ENCODE results near the gene NDUFB6. TPM values are rescaled to one million over a fixed set of nuclear protein-coding genes. Genes with fewer than 3 reads are reported as not detected.

NDUFB6 gene
- total and polyA plus RNA-seq, 9 of the 15 experiments (the other 6 are each of a cell fraction or from before 2014, with no cell fraction given): 26.5 to 88.1 (median 64.0) TPM

DNA sequence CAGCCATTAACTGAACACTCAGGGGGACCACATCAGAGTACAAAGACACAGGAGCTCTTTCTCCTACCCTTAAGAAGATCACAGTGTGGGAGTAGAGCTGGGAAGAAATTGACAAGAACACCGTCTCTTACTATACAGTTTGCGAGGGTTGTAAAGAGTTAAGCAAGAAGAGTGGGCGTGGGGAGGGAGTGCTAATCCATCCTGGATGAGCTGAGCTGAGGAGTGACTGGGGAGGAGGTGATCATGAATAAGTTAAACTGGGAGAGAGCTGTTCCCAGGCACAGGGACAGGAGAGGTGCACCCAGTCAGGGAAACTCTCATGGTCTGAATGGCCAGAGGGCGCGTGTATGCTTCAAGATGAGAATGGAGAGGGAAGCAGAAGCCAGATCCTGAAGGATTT, 45.3 kb upstream of the NDUFB6 start (continued):
- TF ChIP-seq ZBTB11 (CRISPR knock-in tag; IDR thresholded peaks at IDR 0.05): no peak
- TF ChIP-seq PHB2 (IDR thresholded peaks at IDR 0.05; ENCODE audit: low read depth): no peak

DNA sequence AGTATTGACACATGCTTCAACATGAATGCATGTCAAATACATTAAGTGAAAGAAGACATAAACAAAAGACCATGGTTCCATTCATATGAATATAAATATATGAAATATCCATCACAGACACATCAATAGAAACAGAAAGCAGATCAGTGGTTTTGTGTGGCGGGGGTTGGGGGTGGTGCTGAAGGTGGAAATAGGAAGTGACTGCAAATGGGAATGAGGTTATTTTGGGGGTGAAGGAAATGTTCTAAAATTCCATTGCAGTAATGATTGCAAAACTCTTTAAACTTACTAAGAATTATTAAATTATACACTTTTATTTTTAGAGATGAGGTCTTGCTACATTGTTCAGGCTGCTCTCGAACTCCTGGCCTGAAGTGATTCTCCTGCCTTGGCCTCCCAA, 33.9 kb upstream of the NDUFB6 start:
- H3K9me3 ChIP-seq (replicated peaks; ENCODE audit: control insufficient read depth, insufficient read depth, low read depth, low read length): no peaks in the 10 kb centered on the region
- H3K36me3 ChIP-seq (ENCODE audit: control insufficient read depth, insufficient read depth, low read length): no peaks in the 10 kb centered on the region
- H3K9me1 ChIP-seq (ENCODE audit: control insufficient read depth, insufficient read depth, low read length): no peaks in the 10 kb centered on the region
- no peak overlapping the region for H3K27ac ChIP-seq (ENCODE audit: extremely low read depth, low read depth, low read length)
- H3K27me3 ChIP-seq (ENCODE audit: control insufficient read depth in 2 of 2, insufficient read depth in 2 of 2, low read length in 2 of 2): no peaks in the 10 kb centered on the region; a peak in 1 of 5 replicates
- TF ChIP-seq FIP1L1 (IDR thresholded peaks at IDR 0.05; ENCODE audit: low read depth, low read length, poor library complexity, severe bottlenecking): no peak
- TF ChIP-seq ZBTB7A (IDR thresholded peaks at IDR 0.05; ENCODE audit: borderline replicate concordance, control insufficient read depth, low read depth, low read length): no peak
- no peak for TF ChIP-seq KAT2B (IDR thresholded peaks at IDR 0.05; ENCODE audit: low read depth, low read length)
- DNase-seq (ENCODE audit: extremely low read depth in 1 of 4, low spot score in 3 of 4) (no peak), ATAC-seq (no peak), FAIRE-seq (no peak)
- no peaks in the 10 kb centered on the region for H3K4me1 ChIP-seq (replicated peaks in 1 of 2; ENCODE audit: control insufficient read depth in 2 of 2, insufficient read depth in 2 of 2, low read length in 2 of 2)
- no peak overlapping the region for H2AFZ ChIP-seq (ENCODE audit: low read depth, low read length)
- no peak overlapping the region for H3K4me2 ChIP-seq (ENCODE audit: insufficient read depth, low read length)
- no peak overlapping the region for H3K9ac ChIP-seq (ENCODE audit: insufficient read depth in 1 of 2, low read depth in 2 of 2, low read length in 2 of 2)
- no peaks in the 10 kb centered on the region for H3K79me2 ChIP-seq (ENCODE audit: control insufficient read depth, insufficient read depth, low read length)
- intact Hi-C loops (cut with micrococcal nuclease) (no loop called here), in situ Hi-C loops (cut with MboI) (no loop called here)
- 0% methylated on average over 2 of the region's 2 CpGs for WGBS (ENCODE audit: insufficient coverage, low coverage, missing lambda C conversion rate)
- no peak overlapping the region for H3K4me3 ChIP-seq
- BruUV-seq (replicated peaks): no TSS peak
- POLR2A ChIA-PET: no interaction called here
- CTCF ChIA-PET (ENCODE audit: low intra/inter-chr PET ratio): no interaction called here
- H4K20me1 ChIP-seq (replicated peaks; ENCODE audit: control insufficient read depth, insufficient read depth, low read length): no peaks in the 10 kb centered on the region
